B cell (primary cell): ENCODE results near the gene JAG1.

ENCODE experiments used
- EZH2 ChIP-seq: IDR thresholded peaks from 2 replicates; pipeline ENCODE4 v1.6.1; 2012; ENCODE audit warnings: borderline replicate concordance, low read depth, mild to moderate bottlenecking, moderate library complexity, low read length; ENCODE audit not compliant: insufficient read depth, poor library complexity, severe bottlenecking
- TF ChIP-seq, protein P1 (sequence below): fragments of 200-600 bp; IDR thresholded peaks from one replicate; pipeline ENCODE4 v1.8.0; 2022; ENCODE audit warnings: antibody characterized with exemption, mild to moderate bottlenecking

DNA sequence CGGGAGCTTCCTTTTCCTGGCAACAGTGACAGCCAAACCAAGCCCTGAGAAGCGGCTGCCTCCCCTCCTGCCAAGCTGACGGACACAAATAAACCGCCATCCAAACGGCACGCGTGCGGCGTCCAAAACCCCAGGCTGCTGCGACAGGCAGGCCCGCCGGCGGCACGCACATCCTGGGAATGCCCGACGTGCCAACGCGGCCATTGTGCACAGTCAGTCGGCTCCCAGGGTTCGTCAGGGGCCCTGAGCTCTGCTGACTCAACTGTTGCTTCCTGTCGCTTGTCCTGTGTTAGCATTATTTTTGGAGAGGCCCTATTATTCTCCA, 6.8 kb downstream of the JAG1 start:
- TF ChIP-seq, protein P1, sequence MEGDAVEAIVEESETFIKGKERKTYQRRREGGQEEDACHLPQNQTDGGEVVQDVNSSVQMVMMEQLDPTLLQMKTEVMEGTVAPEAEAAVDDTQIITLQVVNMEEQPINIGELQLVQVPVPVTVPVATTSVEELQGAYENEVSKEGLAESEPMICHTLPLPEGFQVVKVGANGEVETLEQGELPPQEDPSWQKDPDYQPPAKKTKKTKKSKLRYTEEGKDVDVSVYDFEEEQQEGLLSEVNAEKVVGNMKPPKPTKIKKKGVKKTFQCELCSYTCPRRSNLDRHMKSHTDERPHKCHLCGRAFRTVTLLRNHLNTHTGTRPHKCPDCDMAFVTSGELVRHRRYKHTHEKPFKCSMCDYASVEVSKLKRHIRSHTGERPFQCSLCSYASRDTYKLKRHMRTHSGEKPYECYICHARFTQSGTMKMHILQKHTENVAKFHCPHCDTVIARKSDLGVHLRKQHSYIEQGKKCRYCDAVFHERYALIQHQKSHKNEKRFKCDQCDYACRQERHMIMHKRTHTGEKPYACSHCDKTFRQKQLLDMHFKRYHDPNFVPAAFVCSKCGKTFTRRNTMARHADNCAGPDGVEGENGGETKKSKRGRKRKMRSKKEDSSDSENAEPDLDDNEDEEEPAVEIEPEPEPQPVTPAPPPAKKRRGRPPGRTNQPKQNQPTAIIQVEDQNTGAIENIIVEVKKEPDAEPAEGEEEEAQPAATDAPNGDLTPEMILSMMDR: no peak
- TF ChIP-seq EZH2: no peak
